Measurements from ENCODE around the gene NEK7. TPM values are rescaled to one million over a fixed set of nuclear protein-coding genes. Genes with fewer than 3 reads are reported as not detected.

Gene NEK7
- total RNA-seq, 1 experiment from 2014 or later = 25.2 TPM

GRCh38 chr1:198254948-198255347 lies 98.2 kb downstream of the NEK7 start:
- no peak for ATAC-seq
- Histone ChIP-seq H3F3A (ENCODE audit: low read length, unreplicated experiment) (no peaks in the 10 kb centered on the region), H3K4me1 (ENCODE audit: insufficient read depth, low read length) (peaks cover 37% of the 10 kb centered on the region), H3K79me2 (ENCODE audit: low read length) (peaks cover 11% of the 10 kb centered on the region; the same call in 1 of the 2 replicates), H3K36me3 (ENCODE audit: low read depth, low read length) (no peaks in the 10 kb centered on the region), H3K27me3 (ENCODE audit: low read length) (no peaks in the 10 kb centered on the region), H3K4me2 (ENCODE audit: low read length) (no peak overlapping the region), H3K9me2 (replicated peaks; ENCODE audit: low read length) (no peaks in the 10 kb centered on the region), H3K27ac (ENCODE audit: low read length) (no peak overlapping the region), H4K20me1 (ENCODE audit: low read length) (no peaks in the 10 kb centered on the region), H3K9ac (ENCODE audit: low read length) (no peak overlapping the region), H3K4me3 (ENCODE audit: low read length) (no peak overlapping the region), H2AFZ (ENCODE audit: low read length) (no peak overlapping the region), H3K9me3 (ENCODE audit: low read length) (no peaks in the 10 kb centered on the region)
- BruUV-seq (replicated peaks) = no TSS peak
- DNase-seq = no peak
- ChIA-PET POLR2A (ENCODE audit: unreplicated experiment) (no interaction called here), CTCF (no interaction called here)
- TF ChIP-seq EZH2 (IDR thresholded peaks at IDR 0.05; ENCODE audit: low read length, unreplicated experiment) = no peak
- no peak for TF ChIP-seq EZH2phosphoT487 (IDR thresholded peaks at IDR 0.05; ENCODE audit: borderline replicate concordance, low read length)
- intact Hi-C loops (cut with micrococcal nuclease) = loop anchor here (5.0 to 10.0 kb wide), 2 partner anchors 98 to 190 kb away; partner anchors contain the start of gene NEK7

GRCh38 chr1:198255784-198256183 lies 99.0 kb downstream of the NEK7 start:
- H3K27me3 ChIP-seq (ENCODE audit: low read length) = no peaks in the 10 kb centered on the region
- CTCF ChIA-PET = no interaction called here
- POLR2A ChIA-PET (ENCODE audit: unreplicated experiment) = no interaction called here
- H3K4me1 ChIP-seq (ENCODE audit: insufficient read depth, low read length) = peaks cover 41% of the 10 kb centered on the region
- no peak overlapping the region for H3K27ac ChIP-seq (ENCODE audit: low read length)
- H3K9ac ChIP-seq (ENCODE audit: low read length) = no peak overlapping the region
- H3F3A ChIP-seq (ENCODE audit: low read length, unreplicated experiment) = no peaks in the 10 kb centered on the region
- H2AFZ ChIP-seq (ENCODE audit: low read length) = no peak overlapping the region
- no peaks in the 10 kb centered on the region for H3K36me3 ChIP-seq (ENCODE audit: low read depth, low read length)
- intact Hi-C loops (cut with micrococcal nuclease) = loop anchor here (5.0 to 10.0 kb wide), 2 partner anchors 98 to 189 kb away; partner anchors contain the start of gene NEK7
- DNase-seq (no peak), ATAC-seq (no peak)
- no peak overlapping the region for H3K4me2 ChIP-seq (ENCODE audit: low read length)
- H3K79me2 ChIP-seq (ENCODE audit: low read length) = peaks cover 19% of the 10 kb centered on the region; the same call in 1 of the 2 replicates
- H4K20me1 ChIP-seq (ENCODE audit: low read length) = no peaks in the 10 kb centered on the region
- no peak overlapping the region for H3K4me3 ChIP-seq (ENCODE audit: low read length)
- H3K9me3 ChIP-seq (ENCODE audit: low read length) = no peaks in the 10 kb centered on the region
- no TSS peak for BruUV-seq (replicated peaks)
- no peaks in the 10 kb centered on the region for H3K9me2 ChIP-seq (replicated peaks; ENCODE audit: low read length)
- TF ChIP-seq EZH2 (IDR thresholded peaks at IDR 0.05; ENCODE audit: low read length, unreplicated experiment) (no peak), EZH2phosphoT487 (IDR thresholded peaks at IDR 0.05; ENCODE audit: borderline replicate concordance, low read length) (no peak), CTCF (conservative IDR thresholded peaks at IDR 0.05; ENCODE audit: low read depth, low read length) (no peak)

GRCh38 chr1:198258491-198258890 lies 101.7 kb downstream of the NEK7 start:
- BruUV-seq (replicated peaks) = no TSS peak
- Histone ChIP-seq H3K9me3 (ENCODE audit: low read length) (no peaks in the 10 kb centered on the region), H3K27ac (ENCODE audit: low read length) (peak overlapping the region; percentile 53), H3K4me2 (ENCODE audit: low read length) (peak overlapping the region; percentile 47), H3K27me3 (ENCODE audit: low read length) (no peaks in the 10 kb centered on the region), H3K79me2 (ENCODE audit: low read length) (peaks cover 24% of the 10 kb centered on the region), H3F3A (ENCODE audit: low read length, unreplicated experiment) (no peaks in the 10 kb centered on the region), H3K4me1 (ENCODE audit: insufficient read depth, low read length) (peaks cover 36% of the 10 kb centered on the region), H2AFZ (ENCODE audit: low read length) (no peak overlapping the region), H3K9me2 (replicated peaks; ENCODE audit: low read length) (no peaks in the 10 kb centered on the region), H4K20me1 (ENCODE audit: low read length) (no peaks in the 10 kb centered on the region), H3K4me3 (ENCODE audit: low read length) (peak overlapping the region; percentile 35; the same call in 1 of the 2 replicates), H3K36me3 (ENCODE audit: low read depth, low read length) (no peaks in the 10 kb centered on the region), H3K9ac (ENCODE audit: low read length) (no peak overlapping the region)
- ATAC-seq = peak; percentile 78
- ChIA-PET POLR2A (ENCODE audit: unreplicated experiment) (no interaction called here), CTCF (no interaction called here)
- DNase-seq = peak; percentile 80
- intact Hi-C loops (cut with micrococcal nuclease) = loop anchor here (5.0 to 10.0 kb wide), 2 partner anchors 101 to 186 kb away; partner anchors contain the start of gene NEK7
- no peak for TF ChIP-seq EZH2 (IDR thresholded peaks at IDR 0.05; ENCODE audit: low read length, unreplicated experiment)
- TF ChIP-seq CTCF (conservative IDR thresholded peaks at IDR 0.05; ENCODE audit: low read depth, low read length) = no peak
- TF ChIP-seq EZH2phosphoT487 (IDR thresholded peaks at IDR 0.05; ENCODE audit: borderline replicate concordance, low read length) = no peak

Measured in PC-3 (cell line).